Right cardiac atrium (tissue), 5 donors: ENCODE data around the gene ZNF747. TPM values are rescaled to one million over a fixed set of nuclear protein-coding genes. Genes with fewer than 3 reads are reported as not detected.
"Not testable (repeated sequence)": the region's sequence is repeated elsewhere in the genome, so short reads cannot be mapped to it uniquely, and the experiment has no call there.

Source experiments
- ATAC-seq, 2 donors: fragments of 200-7000 bp; cut with Tn5 transposase; one replicate each; pipeline versions ENCODE4 v1.8.0 to v1.9.1; 2020; ENCODE audit warnings: moderate library complexity in 2 of 2, mild to moderate bottlenecking in 1 of 2
- DNase-seq, 3 donors: peaks; one replicate each; pipeline ENCODE4 v3.0.0-alpha.2; 2020
- H3K27ac ChIP-seq: one replicate; pipeline ENCODE4 v1.5.1; 2013; ENCODE audit warnings: mild to moderate bottlenecking, low read length, control low read depth, moderate library complexity
- H3K27me3 ChIP-seq: one replicate; pipeline ENCODE4 v1.6.1; 2013; ENCODE audit not compliant: control insufficient read depth, insufficient read depth
- H3K4me1 ChIP-seq: one replicate; pipeline ENCODE4 v1.6.1; 2013; ENCODE audit warnings: low read length; ENCODE audit not compliant: control insufficient read depth, insufficient read depth
- H3K4me3 ChIP-seq: one replicate; pipeline ENCODE4 v1.5.1; 2013; ENCODE audit warnings: low read length, control low read depth
- H3K9me3 ChIP-seq: one replicate; pipeline ENCODE4 v1.6.1; 2013; ENCODE audit warnings: low read length; ENCODE audit not compliant: control insufficient read depth
- WGBS: extraction: QIAGEN DNeasy Blood & Tissue Kit; methylation state at CpG from one replicate; pipeline ENCODE4 v1.1.7; 2013; 5-methylcytosine and 5-hydroxymethylcytosine counted together
- intact Hi-C, 4 donors: fragments of 100-400 bp; cut with DNase I; formaldehyde crosslinking; loops; one replicate each; pipeline versions ENCODE4 v1.11.0 to v1.14.0; 2022 to 2023
- polyA plus RNA-seq: library from polyadenylated mRNA; stranded (reverse); fragments of 200-250 nt; gene quantifications from one replicate; pipeline ENCODE4 v1.2.3, GENCODE V29; 2013
- total RNA-seq, 4 donors: library from RNA; stranded (reverse); fragmentation: NEBNext Ultra II Directional; extraction: Animal tissue kit (Norgen Biotek cat#: 25700); gene quantifications; one replicate each; pipeline ENCODE4 v1.2.1, GENCODE V29; 2021
- donor health status: healthy with polysubstance abuse.
- donor health status: DM: no; HTN: yes; CAD: no.
- donor health status: DM: no; HTN: no; CAD: no.
- donor health status: DM: no; HTN: yes; CAD: no; lungs with severe emphysema.
- donor health status: DM: yes; HTN: yes; CAD: no.

The ZNF747 gene
- total and polyA plus RNA-seq, 5 donors, result 9.1 to 14.6 (median 11.5) TPM

DNA sequence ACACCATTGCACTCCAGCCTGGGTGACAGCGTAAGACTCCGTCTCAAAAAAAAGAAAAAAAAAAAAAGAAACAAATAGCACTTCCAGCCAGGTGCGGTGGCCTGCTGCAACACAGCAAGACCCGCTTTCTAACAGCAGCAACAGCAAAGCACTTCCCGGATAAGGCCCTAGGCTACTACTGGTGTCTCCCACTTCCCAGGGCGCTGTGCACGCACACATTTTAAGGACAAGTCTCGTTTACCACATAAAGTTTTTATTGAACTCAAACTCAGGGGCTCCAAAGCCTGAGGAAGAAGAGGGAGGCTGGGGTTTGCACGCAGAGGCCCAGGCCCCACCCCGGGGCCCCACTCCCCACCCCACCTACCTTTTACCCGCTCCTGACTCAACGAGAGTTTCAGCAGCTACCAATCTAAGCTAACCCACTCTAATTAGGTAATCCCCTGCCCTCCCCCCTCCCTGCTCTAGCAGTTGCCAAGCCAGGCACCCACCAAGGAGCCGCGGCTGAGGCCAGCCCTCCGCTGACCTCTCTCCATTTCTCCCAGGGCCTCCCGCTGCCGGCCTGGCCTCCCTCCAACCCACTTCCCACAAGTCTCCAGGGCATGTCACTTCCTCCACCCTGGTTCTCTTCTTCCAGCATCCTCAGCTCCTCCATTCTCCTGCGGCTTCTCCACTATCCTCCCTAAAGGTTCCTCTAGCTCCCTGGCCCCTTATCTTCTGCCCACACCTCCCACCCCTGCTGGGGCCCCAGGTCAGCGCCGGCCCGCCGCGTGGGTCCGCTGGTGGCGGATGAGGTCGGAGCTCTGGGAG lies 10.7 kb downstream of the ZNF747 start:
- ATAC-seq, result no peak
- Histone ChIP-seq H3K27ac (no peak overlapping the region), H3K4me3 (no peak overlapping the region), H3K4me1 (peaks cover 2% of the 10 kb centered on the region), H3K27me3 (no peaks in the 10 kb centered on the region), H3K9me3 (no peaks in the 10 kb centered on the region)
- WGBS, result 64% methylated on average over 26 of the region's 26 CpGs
- DNase-seq, result peak; percentile 57 to 79 (median 78)
- intact Hi-C loops, result loop anchor here in 1 of 4 donors (10.0 kb wide), 1 partner anchor 79 kb away; the partner anchor contains the start of gene SEPHS2

DNA sequence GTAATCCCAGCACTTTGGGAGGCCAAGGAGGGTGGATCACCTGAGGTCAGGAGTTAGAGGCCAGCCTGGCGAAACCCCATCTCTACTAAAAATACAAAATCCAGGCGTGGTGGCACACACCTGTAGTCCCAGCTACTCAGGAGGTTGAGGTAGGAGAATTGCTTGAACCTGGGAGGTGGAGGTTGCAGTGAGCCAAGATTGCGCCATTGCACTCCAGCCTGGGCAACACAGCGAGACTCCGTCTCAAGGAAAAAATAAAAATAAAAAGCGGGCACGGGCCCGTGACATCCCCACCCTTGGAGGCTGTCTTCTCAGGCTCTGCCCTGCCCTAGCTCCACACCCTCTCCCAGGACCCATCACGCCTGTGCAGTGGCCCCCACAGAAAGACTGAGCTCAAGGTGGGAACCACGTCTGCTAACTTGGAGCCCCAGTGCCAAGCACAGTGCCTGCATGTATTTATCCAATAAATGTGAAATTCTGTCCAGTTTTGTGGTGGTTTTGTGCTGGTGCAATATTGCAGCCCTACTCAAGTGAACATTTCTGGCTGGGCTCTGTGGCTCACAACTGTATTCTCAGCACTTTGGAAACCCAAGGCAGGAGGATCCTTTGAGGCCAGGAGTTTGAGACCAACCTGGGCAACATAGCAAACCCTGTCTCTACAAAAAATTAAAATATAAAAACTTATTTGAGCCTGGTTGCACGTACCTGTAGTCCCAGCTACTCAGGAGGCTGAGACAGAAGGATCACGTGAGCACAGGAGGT lies 11.8 kb downstream of the ZNF747 start:
- not testable (repeated sequence) for DNase-seq, H3K4me1 ChIP-seq, H3K4me3 ChIP-seq, H3K27me3 ChIP-seq, ATAC-seq, H3K27ac ChIP-seq, H3K9me3 ChIP-seq
- WGBS, result 89% methylated on average over 12 of the region's 12 CpGs
- intact Hi-C loops, result loop anchor here in 1 of 4 donors (10.0 kb wide), 1 partner anchor 78 kb away; the partner anchor contains the start of gene SEPHS2

DNA sequence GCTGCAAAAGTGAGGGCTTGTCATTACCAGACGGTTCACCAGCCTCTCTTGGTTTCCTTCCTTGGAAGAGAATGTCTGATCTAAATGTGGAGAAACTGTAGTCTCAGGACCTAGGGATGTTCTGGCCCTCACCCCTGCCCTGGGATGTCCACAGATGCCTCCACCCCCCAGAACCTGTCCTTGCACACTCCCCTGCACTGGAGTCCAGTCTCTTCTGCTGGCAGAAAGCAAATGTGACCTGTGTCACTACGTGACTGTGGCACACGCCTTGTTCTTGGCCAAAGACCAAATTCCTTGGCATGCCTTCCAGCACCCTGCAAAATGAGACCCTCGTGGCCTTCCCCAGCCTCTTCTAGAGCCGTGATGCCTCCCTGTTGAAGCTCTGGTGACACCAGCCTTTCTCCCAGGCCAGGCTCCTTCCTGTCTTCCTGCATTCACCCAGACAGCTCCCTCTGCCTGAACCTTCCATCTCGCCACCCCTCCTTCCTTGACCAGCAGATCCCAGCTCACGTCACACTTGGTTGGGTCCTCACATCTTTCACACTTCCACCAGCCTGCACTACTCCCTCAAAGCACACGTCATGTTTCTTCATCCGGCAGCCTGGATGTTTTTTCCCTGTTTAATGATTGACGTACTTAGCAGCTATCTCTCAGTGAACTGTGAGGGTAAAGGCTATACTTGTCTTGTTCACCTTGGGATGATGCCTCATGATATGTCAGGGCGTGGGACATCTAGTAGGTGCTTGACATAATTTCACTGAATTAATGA lies 12.6 kb downstream of the ZNF747 start:
- Histone ChIP-seq H3K4me1 (peaks cover 2% of the 10 kb centered on the region), H3K27me3 (no peaks in the 10 kb centered on the region), H3K27ac (no peak overlapping the region), H3K4me3 (no peak overlapping the region), H3K9me3 (no peaks in the 10 kb centered on the region)
- intact Hi-C loops, result loop anchor here in 1 of 4 donors (10.0 kb wide), 1 partner anchor 77 kb away; the partner anchor contains the start of gene SEPHS2
- ATAC-seq (no peak), DNase-seq (no peak)
- 37% methylated on average over 11 of the region's 11 CpGs for WGBS

DNA sequence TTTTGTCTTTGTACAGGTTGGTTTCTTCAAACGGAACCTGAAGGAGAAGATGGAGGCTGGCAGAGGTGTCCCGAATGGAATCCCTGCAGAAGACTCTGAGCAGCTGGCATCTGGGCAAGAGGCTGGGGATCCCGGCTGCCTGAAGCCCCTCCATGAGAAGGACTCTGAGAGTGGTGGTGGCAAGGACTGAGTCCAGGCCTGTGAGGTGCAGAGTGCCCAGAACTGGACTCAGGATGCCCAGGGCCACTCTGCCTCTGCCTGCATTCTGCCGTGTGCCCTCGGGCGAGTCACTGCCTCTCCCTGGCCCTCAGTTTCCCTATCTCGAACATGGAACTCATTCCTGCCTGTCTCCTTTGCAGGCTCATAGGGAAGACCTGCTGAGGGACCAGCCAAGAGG lies 13.2 kb downstream of the ZNF747 start:
- H3K9me3 ChIP-seq, result no peaks in the 10 kb centered on the region
- H3K27ac ChIP-seq, result no peak overlapping the region
- no peaks in the 10 kb centered on the region for H3K27me3 ChIP-seq
- DNase-seq, result no peak
- intact Hi-C loops, result loop anchor here in 1 of 4 donors (10.0 kb wide), 1 partner anchor 77 kb away; the partner anchor contains the start of gene SEPHS2
- WGBS, result 89% methylated on average over 7 of the region's 7 CpGs
- no peak overlapping the region for H3K4me3 ChIP-seq
- H3K4me1 ChIP-seq, result peaks cover 2% of the 10 kb centered on the region
- ATAC-seq, result no peak

DNA sequence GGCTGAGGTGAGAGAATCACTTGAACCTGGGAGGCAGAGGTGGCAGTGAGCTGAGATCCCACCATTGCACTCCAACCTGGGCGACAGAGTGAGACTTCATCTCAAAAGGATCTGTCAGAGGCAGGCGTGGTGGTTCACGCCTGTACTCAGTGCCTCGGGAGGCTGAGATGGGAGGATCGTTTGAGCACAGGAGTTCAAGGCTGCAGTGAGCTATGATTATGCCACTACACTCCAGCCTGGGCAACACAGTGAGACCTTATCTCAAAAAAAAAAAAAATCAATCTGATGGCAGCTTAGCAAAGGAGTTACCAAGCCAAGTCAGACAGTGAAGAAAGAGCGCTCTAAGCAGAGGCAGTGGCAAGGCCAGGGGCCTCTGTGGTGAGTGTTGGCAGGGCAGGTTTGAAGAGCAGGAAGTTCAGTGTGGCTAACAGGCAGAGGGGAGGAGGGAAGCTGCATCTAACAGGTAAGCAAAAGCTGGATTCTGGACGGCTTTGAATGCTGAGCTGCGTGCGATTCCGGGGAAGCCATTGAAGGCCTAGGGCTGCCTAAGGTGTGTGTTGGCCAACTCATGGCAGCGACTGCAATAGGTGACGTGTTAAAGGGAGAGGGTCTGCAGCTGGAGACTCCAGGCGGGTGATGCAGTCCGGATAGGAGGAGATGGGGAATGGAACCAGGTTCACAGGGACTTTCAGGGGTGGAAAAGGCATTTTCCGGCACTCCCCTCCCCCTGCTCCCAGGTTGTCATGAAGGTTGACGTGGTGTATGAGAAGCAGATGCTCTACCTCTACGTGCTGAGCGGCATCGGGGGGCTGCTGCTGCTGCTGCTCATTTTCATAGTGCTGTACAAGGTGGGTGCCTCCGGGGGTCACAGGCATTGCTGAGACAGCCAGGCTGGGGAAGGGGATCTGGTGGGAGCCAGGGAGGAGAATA lies 15.3 kb downstream of the ZNF747 start:
- intact Hi-C loops, result loop anchor here in 1 of 4 donors (10.0 kb wide), 1 partner anchor 75 kb away; the partner anchor contains the start of gene SEPHS2
- Histone ChIP-seq H3K27me3 (no peaks in the 10 kb centered on the region), H3K4me1 (peaks cover 2% of the 10 kb centered on the region), H3K4me3 (no peak overlapping the region), H3K27ac (no peak overlapping the region), H3K9me3 (no peaks in the 10 kb centered on the region)
- ATAC-seq (no peak), DNase-seq (peak in 1 of 3 donors; percentile 9)
- 89% methylated on average over 20 of the region's 20 CpGs for WGBS

DNA sequence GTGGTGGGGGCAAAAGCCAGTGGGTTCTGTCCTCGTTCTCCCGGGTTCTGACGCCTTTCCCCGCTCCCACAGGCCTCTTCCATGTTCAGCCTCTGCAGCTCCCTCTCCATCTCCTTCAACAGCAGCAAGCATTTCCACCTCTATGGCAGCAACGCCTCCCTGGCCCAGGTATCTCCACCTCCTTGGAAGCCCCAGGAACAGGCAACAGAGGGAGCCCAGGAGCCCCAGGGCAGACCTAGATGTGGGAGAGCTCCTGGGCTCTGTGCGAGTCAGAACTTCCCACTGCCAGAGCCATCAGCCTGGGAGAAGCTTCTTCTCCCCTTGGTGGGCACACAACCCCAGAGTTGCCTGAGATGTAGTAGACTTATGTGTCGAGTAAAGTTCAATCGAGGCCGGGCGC lies 16.1 kb downstream of the ZNF747 start:
- ATAC-seq (no peak), DNase-seq (peak in 1 of 3 donors; percentile 23)
- Histone ChIP-seq H3K27ac (no peak overlapping the region), H3K9me3 (no peaks in the 10 kb centered on the region), H3K27me3 (no peaks in the 10 kb centered on the region), H3K4me3 (no peak overlapping the region), H3K4me1 (peaks cover 2% of the 10 kb centered on the region)
- intact Hi-C loops, result no loop called here
- 90% methylated on average over 10 of the region's 10 CpGs for WGBS

DNA sequence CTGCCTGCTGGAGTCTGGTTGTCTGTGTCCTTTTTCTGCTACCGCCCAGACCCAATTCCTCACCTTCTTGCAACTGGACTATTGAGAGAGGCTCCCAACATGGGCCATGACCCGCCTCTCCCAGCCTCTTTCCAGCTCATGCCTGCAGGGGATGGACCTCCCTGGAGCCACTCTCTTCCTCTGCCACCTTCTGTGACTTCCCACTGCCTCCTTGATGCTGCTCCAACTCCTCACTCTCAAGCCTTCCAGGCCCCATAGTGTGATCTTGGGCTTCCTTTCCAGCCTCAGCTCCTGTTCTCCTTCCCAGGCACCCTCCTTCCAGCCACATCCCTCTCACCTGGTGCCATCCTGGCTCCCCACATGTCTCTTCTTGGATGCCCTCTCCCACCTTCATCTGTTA lies 19.4 kb downstream of the ZNF747 start:
- ATAC-seq (no peak), DNase-seq (no peak)
- intact Hi-C loops, result no loop called here
- Histone ChIP-seq H3K27ac (no peak overlapping the region), H3K27me3 (no peaks in the 10 kb centered on the region), H3K4me1 (no peaks in the 10 kb centered on the region), H3K9me3 (no peaks in the 10 kb centered on the region), H3K4me3 (no peak overlapping the region)
- 81% methylated on average over 2 of the region's 2 CpGs for WGBS

DNA sequence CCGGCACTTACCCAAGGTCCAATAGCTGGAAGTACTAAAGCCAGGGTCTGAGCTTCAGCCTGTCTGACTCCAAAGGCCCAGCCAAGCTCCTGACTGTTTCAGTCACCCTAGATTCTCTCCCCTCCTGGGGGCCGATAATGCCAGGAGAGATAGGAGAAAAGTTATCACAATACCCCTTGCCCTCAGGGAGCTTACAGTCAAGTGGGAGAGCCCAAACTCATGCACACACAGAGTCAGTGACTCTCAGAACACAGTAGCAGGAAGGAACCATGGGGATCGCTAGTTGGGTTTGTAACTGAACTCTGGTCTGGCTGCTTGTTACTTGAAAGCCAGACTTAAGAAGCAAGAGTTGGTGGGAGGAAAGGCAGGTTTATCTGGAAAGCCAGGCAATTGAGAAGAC lies 23.1 kb downstream of the ZNF747 start:
- 88% methylated on average over 3 of the region's 3 CpGs for WGBS
- intact Hi-C loops, result no loop called here

DNA sequence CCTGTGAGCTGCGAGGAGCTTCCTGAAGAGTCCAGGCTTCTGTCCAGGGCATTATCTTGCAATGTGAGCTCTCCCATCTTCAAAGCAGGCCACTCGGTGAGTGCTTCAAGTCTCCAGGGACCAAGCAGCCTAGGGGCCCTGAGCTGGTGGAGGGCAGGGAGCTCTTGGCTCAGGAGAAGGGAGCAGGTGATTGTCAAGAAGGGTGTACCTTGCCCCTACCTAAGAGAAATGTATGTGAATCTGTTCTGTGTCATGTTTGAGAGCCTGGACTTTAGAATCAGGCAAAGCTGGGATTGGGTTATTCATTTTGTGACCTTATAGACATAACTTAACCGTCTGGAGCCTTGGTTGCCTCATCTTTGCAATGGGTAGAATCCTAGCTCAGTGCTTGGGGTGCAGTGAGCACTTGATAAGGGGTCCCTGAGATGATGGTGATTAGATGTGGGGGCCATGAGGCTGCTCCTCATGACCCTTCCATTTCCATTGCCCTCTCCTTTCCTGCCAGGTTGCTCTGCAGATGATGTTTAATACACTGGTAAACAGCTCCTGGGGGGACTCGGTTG lies 24.2 kb downstream of the ZNF747 start:
- 59% methylated on average over 4 of the region's 4 CpGs for WGBS
- intact Hi-C loops, result no loop called here

More for the DNA sequence above, 23.1 kb downstream of the ZNF747 start:
- no peaks in the 10 kb centered on the region for H3K4me1 ChIP-seq
- no peaks in the 10 kb centered on the region for H3K27me3 ChIP-seq
- ATAC-seq (no peak), DNase-seq (no peak)
- H3K9me3 ChIP-seq, result no peaks in the 10 kb centered on the region
- no peak overlapping the region for H3K27ac ChIP-seq
- no peak overlapping the region for H3K4me3 ChIP-seq

More for the DNA sequence above, 24.2 kb downstream of the ZNF747 start:
- DNase-seq, result no peak
- ATAC-seq, result no peak
- Histone ChIP-seq H3K4me1 (no peaks in the 10 kb centered on the region), H3K27me3 (no peaks in the 10 kb centered on the region), H3K9me3 (no peaks in the 10 kb centered on the region), H3K27ac (no peak overlapping the region), H3K4me3 (no peak overlapping the region)
